ENCODE measurements around the gene RNF151.

The RNF151 gene

GRCh38 chr16:1987198-1987597 is 20.5 kb downstream of the RNF151 start:
- DNase-seq (ENCODE audit: low read depth in 2 of 2): no peak
- no peak overlapping the region for H3K4me3 ChIP-seq (replicated peaks in 1 of 2; ENCODE audit: low read depth in 2 of 2, low read length in 2 of 2)
- no peak for TF ChIP-seq CTCF (IDR thresholded peaks at IDR 0.05; ENCODE audit: low read depth, low read length)

- H3K4me3 ChIP-seq (replicated peaks in 1 of 2; ENCODE audit: low read depth in 2 of 2, low read length in 2 of 2): no peak within 1 kb of the TSS
- no peak for DNase-seq (ENCODE audit: low read depth in 2 of 2)
- no peak for TF ChIP-seq CTCF (IDR thresholded peaks at IDR 0.05; ENCODE audit: low read depth, low read length)
Measured at GRCh38 chr16:1989209-1990100, 22.8 kb downstream of the RNF151 start, which contains the start of gene SYNGR3. TSS of gene SYNGR3 (plus strand) at chr16:1989970. CDS start at chr16:1990103, 133 bp downstream.

GRCh38 chr16:1990101-1990350 is 23.4 kb downstream of the RNF151 start:
- H3K4me3 ChIP-seq (replicated peaks in 1 of 2; ENCODE audit: low read depth in 2 of 2, low read length in 2 of 2): no peak overlapping the region
- DNase-seq (ENCODE audit: low read depth in 2 of 2): no peak
- TF ChIP-seq CTCF (IDR thresholded peaks at IDR 0.05; ENCODE audit: low read depth, low read length): no peak

- no peak for DNase-seq (ENCODE audit: low read depth in 2 of 2)
- TF ChIP-seq CTCF (IDR thresholded peaks at IDR 0.05; ENCODE audit: low read depth, low read length): no peak
Measured at GRCh38 chr16:1990351-1991134, 23.9 kb downstream of the RNF151 start.

GRCh38 chr16:1991135-1991551 is 24.5 kb downstream of the RNF151 start:
- no peak for DNase-seq (ENCODE audit: low read depth in 2 of 2)
- no peak overlapping the region for H3K4me3 ChIP-seq (replicated peaks in 1 of 2; ENCODE audit: low read depth in 2 of 2, low read length in 2 of 2)
- no peak for TF ChIP-seq CTCF (IDR thresholded peaks at IDR 0.05; ENCODE audit: low read depth, low read length)

More at GRCh38 chr16:1990351-1991134, 23.9 kb downstream of the RNF151 start:
- no peak overlapping the region for H3K4me3 ChIP-seq (replicated peaks in 1 of 2; ENCODE audit: low read depth in 2 of 2, low read length in 2 of 2)

- TF ChIP-seq CTCF (IDR thresholded peaks at IDR 0.05; ENCODE audit: low read depth, low read length): no peak
- H3K4me3 ChIP-seq (replicated peaks in 1 of 2; ENCODE audit: low read depth in 2 of 2, low read length in 2 of 2): peak overlapping the region in 1 of 2 donors; percentile 38
- no peak for DNase-seq (ENCODE audit: low read depth in 2 of 2)
Measured at GRCh38 chr16:1991588-1991947, 24.9 kb downstream of the RNF151 start.

All from cardiac fibroblast (primary cell).